B cell (primary cell): ENCODE measurements around the gene PTPRF. TPM values are rescaled to one million over a fixed set of nuclear protein-coding genes. Genes with fewer than 3 reads are reported as not detected.

ENCODE experiments used
- ATAC-seq: fragments of 200-7000 bp; cut with Tn5 transposase; one replicate; pipeline ENCODE4 v1.10.0; 2021; ENCODE audit warnings: low read depth, mild to moderate bottlenecking, moderate number of reproducible peaks, moderate library complexity
- CTCF ChIA-PET: fragments of 350-600 bp; sonication (Branson Sonifier 250); formaldehyde crosslinking; loops from one replicate; lab custom pipeline; 2021; ENCODE audit warnings: antibody characterized with exemption, inconsistent platforms; lab: Charles Lee
- POLR2A ChIA-PET: fragments of 350-600 bp; sonication (Branson Sonifier 250); formaldehyde crosslinking; loops from one replicate; lab custom pipeline; 2021; ENCODE audit warnings: antibody characterized with exemption; lab: Charles Lee
- DNase-seq: peaks from one replicate; pipeline ENCODE4 v3.0.0; 2013
- H2AFZ ChIP-seq: 2 replicates; pipeline ENCODE4 v1.6.1; 2012; ENCODE audit warnings: mild to moderate bottlenecking, low read depth, low read length; ENCODE audit not compliant: insufficient read depth, poor library complexity, severe bottlenecking
- H3K27ac ChIP-seq, 2 donors: 1 replicate in 1 of 2; 2 replicates in 1 of 2; pipeline ENCODE4 v1.5.1; 2012 to 2013; ENCODE audit warnings: low read length in 2 of 2, mild to moderate bottlenecking in 2 of 2, moderate library complexity in 1 of 2
- H3K27me3 ChIP-seq, 4 experiments: fragments of 200-600 bp in 1 of 4; sonication (generic) in 1 of 4; replicated peaks in 1 of 4; 1 replicate in 2 of 4; 2 replicates in 2 of 4; pipeline versions ENCODE4 v1.6.1 to v1.7.0; 2013 to 2016; ENCODE audit warnings: low read length in 3 of 4, mild to moderate bottlenecking in 2 of 4, mixed read lengths in 1 of 4, moderate library complexity in 1 of 4; ENCODE audit not compliant: insufficient read depth in 4 of 4, control insufficient read depth in 3 of 4; ENCODE audit errors: control extremely low read depth in 1 of 4
- H3K36me3 ChIP-seq, 2 experiments: replicated peaks in 1 of 2; 1 replicate in 1 of 2; 2 replicates in 1 of 2; pipeline versions ENCODE4 v1.6.1 to v1.7.1; 2013; ENCODE audit warnings: low read length in 1 of 2; ENCODE audit not compliant: insufficient read depth in 2 of 2, control insufficient read depth in 1 of 2; ENCODE audit errors: control extremely low read depth in 1 of 2, extremely low read depth in 1 of 2
- H3K4me1 ChIP-seq, 2 donors: fragments of 200-600 bp in 1 of 2; sonication (generic) in 1 of 2; 1 replicate in 1 of 2; 2 replicates in 1 of 2; pipeline versions ENCODE4 v1.5.1 to v1.6.1; 2013 to 2017; ENCODE audit warnings: low read length in 2 of 2; ENCODE audit not compliant: control insufficient read depth in 2 of 2, insufficient read depth in 2 of 2
- H3K4me2 ChIP-seq: replicated peaks from 2 replicates; pipeline ENCODE3; 2012; ENCODE audit warnings: mild to moderate bottlenecking, low read depth, low read length; ENCODE audit not compliant: poor library complexity, severe bottlenecking
- H3K4me3 ChIP-seq, 5 experiments: fragments of 200-600 bp in 1 of 5; sonication (generic) in 1 of 5; 1 replicate in 3 of 5; 2 replicates in 2 of 5; pipeline versions ENCODE4 v1.5.1 to v1.7.0; 2011 to 2016; ENCODE audit warnings: low read length in 4 of 5, mild to moderate bottlenecking in 4 of 5, low read depth in 2 of 5, control low read depth in 1 of 5, moderate library complexity in 1 of 5; ENCODE audit not compliant: insufficient read depth in 1 of 5; ENCODE audit errors: control extremely low read depth in 1 of 5, extremely low read depth in 1 of 5
- H3K79me2 ChIP-seq: fragments of 200-600 bp; sonication (generic); one replicate; pipeline ENCODE4 v1.6.0; 2016; ENCODE audit warnings: low read length; ENCODE audit not compliant: control insufficient read depth, insufficient read depth
- H3K9ac ChIP-seq: fragments of 200-600 bp; sonication (generic); 2 replicates; pipeline ENCODE4 v1.6.1; 2017; ENCODE audit warnings: mild to moderate bottlenecking, low read length, moderate library complexity
- H3K9me3 ChIP-seq, 3 donors: one replicate each; pipeline versions ENCODE4 v1.6.1 to v1.7.1; 2013; ENCODE audit warnings: low read length in 2 of 3; ENCODE audit not compliant: control insufficient read depth in 2 of 3, insufficient read depth in 1 of 3; ENCODE audit errors: control extremely low read depth in 1 of 3
- H4K20me1 ChIP-seq: 2 replicates; pipeline ENCODE4 v1.6.0; 2012; ENCODE audit warnings: mild to moderate bottlenecking, low read length; ENCODE audit not compliant: insufficient read depth, control insufficient read depth, poor library complexity, severe bottlenecking
- H3K27ac Mint-ChIP-seq: one replicate; pipeline ENCODE4 v1.8.0; 2021; ENCODE audit warnings: mixed read lengths
- H3K27me3 Mint-ChIP-seq: one replicate; pipeline ENCODE4 v1.8.0; 2021; ENCODE audit warnings: mixed read lengths
- H3K4me1 Mint-ChIP-seq: one replicate; pipeline ENCODE4 v1.8.0; 2021; ENCODE audit warnings: mixed read lengths
- H3K4me3 Mint-ChIP-seq: one replicate; pipeline ENCODE4 v1.8.0; 2021; ENCODE audit warnings: mixed read lengths
- H3K9me3 Mint-ChIP-seq: one replicate; pipeline ENCODE4 v1.8.0; 2022; ENCODE audit warnings: mixed read lengths; ENCODE audit not compliant: insufficient read depth
- CTCF ChIP-seq: fragments of 200-600 bp; IDR thresholded peaks from one replicate; pipeline ENCODE4 v1.8.0; 2022; ENCODE audit warnings: antibody characterized with exemption, mild to moderate bottlenecking
- EZH2 ChIP-seq: IDR thresholded peaks from 2 replicates; pipeline ENCODE4 v1.6.1; 2012; ENCODE audit warnings: borderline replicate concordance, low read depth, mild to moderate bottlenecking, moderate library complexity, low read length; ENCODE audit not compliant: insufficient read depth, poor library complexity, severe bottlenecking
- WGBS: methylation state at CpG from one replicate; pipeline ENCODE4 v1.1.5; 2013; ENCODE audit warnings: missing lambda C conversion rate; ENCODE audit not compliant: insufficient coverage; 5-methylcytosine and 5-hydroxymethylcytosine counted together
- intact Hi-C: fragments of 100-400 bp; cut with micrococcal nuclease; formaldehyde crosslinking; loops from one replicate; pipeline ENCODE4 v1.10.0; 2022
- polyA plus RNA-seq: library from polyadenylated mRNA; depleted of rRNA; stranded (reverse); fragments of >200 nt; gene quantifications from 2 replicates; pipeline ENCODE4 v1.2.3, GENCODE V29; 2012
- total RNA-seq, 2 donors: library from RNA; stranded (reverse); fragments of 120-200 nt in 1 of 2; gene quantifications; 1 replicate in 1 of 2; 2 replicates in 1 of 2; pipeline versions ENCODE4 v1.2.3 to v1.2.4, GENCODE V29; 2013 to 2022

PTPRF gene
- total and polyA plus RNA-seq, 2 donors (not counting 1 experiment from before 2014, with no cell fraction given): 0.07 to 0.13 TPM

- H3K27me3 Mint-ChIP-seq: peaks cover 7% of the 10 kb centered on the region
- no peaks in the 10 kb centered on the region for H3K9me3 Mint-ChIP-seq
- H3K4me3 Mint-ChIP-seq: no peak overlapping the region
- no peak overlapping the region for H3K27ac Mint-ChIP-seq
- ChIA-PET POLR2A (no interaction called here), CTCF (no interaction called here)
- no peaks in the 10 kb centered on the region for H3K4me1 ChIP-seq
- no peaks in the 10 kb centered on the region for H3K9me3 ChIP-seq
- ATAC-seq (no peak), DNase-seq (no peak)
- no peak overlapping the region for H3K4me3 ChIP-seq
- no peaks in the 10 kb centered on the region for H3K36me3 ChIP-seq
- H3K9ac ChIP-seq: no peak overlapping the region
- no peaks in the 10 kb centered on the region for H4K20me1 ChIP-seq
- H3K4me2 ChIP-seq: no peak overlapping the region
- intact Hi-C loops: no loop called here
- TF ChIP-seq EZH2 (no peak), CTCF (no peak)
- H3K79me2 ChIP-seq: no peaks in the 10 kb centered on the region
- no peak overlapping the region for H2AFZ ChIP-seq
- whole genome bisulfite sequencing: 93% methylated on average over 6 of the region's 7 CpGs
- no peak overlapping the region for H3K27ac ChIP-seq
- H3K27me3 ChIP-seq: no peaks in the 10 kb centered on the region
- H3K4me1 Mint-ChIP-seq: no peaks in the 10 kb centered on the region
Observed at GRCh38 chr1:43605766-43606165, 75.1 kb downstream of the PTPRF start.

GRCh38 chr1:43606624-43607023, 75.9 kb downstream of the PTPRF start:
- no peak overlapping the region for H3K4me3 Mint-ChIP-seq
- intact Hi-C loops: no loop called here

More at GRCh38 chr1:43606624-43607023, 75.9 kb downstream of the PTPRF start:
- no peaks in the 10 kb centered on the region for H3K4me1 Mint-ChIP-seq
- no peak overlapping the region for H2AFZ ChIP-seq
- TF ChIP-seq EZH2 (no peak), CTCF (no peak)
- ChIA-PET CTCF (no interaction called here), POLR2A (no interaction called here)
- H3K9ac ChIP-seq: no peak overlapping the region
- no peak overlapping the region for H3K27ac ChIP-seq
- WGBS: 94% methylated on average over 12 of the region's 13 CpGs
- DNase-seq (no peak), ATAC-seq (no peak)
- no peaks in the 10 kb centered on the region for H3K4me1 ChIP-seq
- peaks cover 13% of the 10 kb centered on the region for H3K27me3 Mint-ChIP-seq
- H3K9me3 Mint-ChIP-seq: no peaks in the 10 kb centered on the region
- H3K4me3 ChIP-seq: no peak overlapping the region
- H3K9me3 ChIP-seq: peaks cover 0 to 2% (median 0%) of the 10 kb centered on the region in 3 donors
- H3K79me2 ChIP-seq: no peaks in the 10 kb centered on the region
- H4K20me1 ChIP-seq: no peaks in the 10 kb centered on the region
- no peak overlapping the region for H3K4me2 ChIP-seq
- no peak overlapping the region for H3K27ac Mint-ChIP-seq
- H3K27me3 ChIP-seq: no peaks in the 10 kb centered on the region
- H3K36me3 ChIP-seq: no peaks in the 10 kb centered on the region
